ENCODE results near the gene CCDC91.

Gene CCDC91

DNA sequence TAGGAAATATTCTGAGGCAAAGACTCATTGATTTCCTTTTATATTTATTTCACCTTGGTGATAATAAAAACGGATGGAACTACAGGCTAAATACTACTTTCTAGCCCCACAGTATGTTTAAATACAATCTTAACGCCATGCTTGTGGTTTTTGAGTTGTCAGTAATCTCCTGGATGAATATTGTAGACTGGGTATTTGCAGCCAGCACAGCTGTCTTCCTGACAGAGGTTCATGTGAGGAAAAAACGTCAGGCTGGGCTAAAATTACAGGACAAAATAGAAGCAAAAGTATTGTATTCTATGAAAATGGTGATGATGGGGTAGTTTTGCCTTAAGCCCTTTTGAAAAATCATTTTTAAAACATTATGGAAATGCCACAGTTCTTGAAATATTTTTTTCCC is 140.9 kb downstream of the CCDC91 start:
- no peak for DNase-seq (ENCODE audit: low spot score)
- TF ChIP-seq, protein P1, sequence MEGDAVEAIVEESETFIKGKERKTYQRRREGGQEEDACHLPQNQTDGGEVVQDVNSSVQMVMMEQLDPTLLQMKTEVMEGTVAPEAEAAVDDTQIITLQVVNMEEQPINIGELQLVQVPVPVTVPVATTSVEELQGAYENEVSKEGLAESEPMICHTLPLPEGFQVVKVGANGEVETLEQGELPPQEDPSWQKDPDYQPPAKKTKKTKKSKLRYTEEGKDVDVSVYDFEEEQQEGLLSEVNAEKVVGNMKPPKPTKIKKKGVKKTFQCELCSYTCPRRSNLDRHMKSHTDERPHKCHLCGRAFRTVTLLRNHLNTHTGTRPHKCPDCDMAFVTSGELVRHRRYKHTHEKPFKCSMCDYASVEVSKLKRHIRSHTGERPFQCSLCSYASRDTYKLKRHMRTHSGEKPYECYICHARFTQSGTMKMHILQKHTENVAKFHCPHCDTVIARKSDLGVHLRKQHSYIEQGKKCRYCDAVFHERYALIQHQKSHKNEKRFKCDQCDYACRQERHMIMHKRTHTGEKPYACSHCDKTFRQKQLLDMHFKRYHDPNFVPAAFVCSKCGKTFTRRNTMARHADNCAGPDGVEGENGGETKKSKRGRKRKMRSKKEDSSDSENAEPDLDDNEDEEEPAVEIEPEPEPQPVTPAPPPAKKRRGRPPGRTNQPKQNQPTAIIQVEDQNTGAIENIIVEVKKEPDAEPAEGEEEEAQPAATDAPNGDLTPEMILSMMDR (IDR thresholded peaks at IDR 0.05), result no peak
- H3K4me3 ChIP-seq, result no peak overlapping the region
- H3K27ac ChIP-seq, result no peak overlapping the region

DNA sequence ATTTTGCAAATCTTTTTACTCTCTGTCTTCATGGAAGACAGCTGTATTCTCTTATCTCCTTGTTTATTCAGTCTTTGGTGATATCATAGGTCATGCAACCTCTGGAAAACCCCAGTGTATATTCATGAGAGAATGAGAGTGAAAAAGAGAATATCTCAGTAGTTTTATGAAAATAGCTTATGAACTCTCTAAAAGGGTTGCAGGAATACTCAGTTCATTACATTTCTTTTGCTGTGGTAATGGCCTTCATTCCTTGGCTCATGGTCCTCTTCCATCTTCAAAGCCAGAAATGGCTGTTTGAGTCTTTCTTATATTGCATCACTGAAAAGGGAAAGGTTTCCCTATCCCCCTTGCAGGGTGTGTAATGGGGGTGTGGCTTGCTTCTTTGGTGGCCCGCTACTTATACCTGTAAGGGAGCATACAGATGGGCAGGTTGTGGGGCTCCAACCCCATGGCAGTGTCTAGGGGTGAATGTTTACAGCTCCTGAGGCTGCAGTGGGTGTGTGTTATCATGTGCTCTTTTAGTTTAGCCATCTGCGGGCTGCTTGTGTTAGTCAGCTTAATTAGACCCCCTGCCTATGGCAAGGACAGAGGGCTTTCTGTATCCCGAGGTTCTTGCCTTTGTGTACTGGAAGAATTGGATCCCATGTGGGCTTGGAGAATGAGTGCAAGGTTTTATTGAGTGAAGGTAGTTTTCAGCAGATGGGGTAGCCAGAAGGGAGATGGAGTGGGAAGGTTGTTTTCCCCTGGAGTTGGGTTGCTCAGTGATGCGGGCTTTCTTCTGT is 150.2 kb downstream of the CCDC91 start:
- DNase-seq (ENCODE audit: low spot score), result no peak
- TF ChIP-seq, protein P1 (IDR thresholded peaks at IDR 0.05), result no peak

DNA sequence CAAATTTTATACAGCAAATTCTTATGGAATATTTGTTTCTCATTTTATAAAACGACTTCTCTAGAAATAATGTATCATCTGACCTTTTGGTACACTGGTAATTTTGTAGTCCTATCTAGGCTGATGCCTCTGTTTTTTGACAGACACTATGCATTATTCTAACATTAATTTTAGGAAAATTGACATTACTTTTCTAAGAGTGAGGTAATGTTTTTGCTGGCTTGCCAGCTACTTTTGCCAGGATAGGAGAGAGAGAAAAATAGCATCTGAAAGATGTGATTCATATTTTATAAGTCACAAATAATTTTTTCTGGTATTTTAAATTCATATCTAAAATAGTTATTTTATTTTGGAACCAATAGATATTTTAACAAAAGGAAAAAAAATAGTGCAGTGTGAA is 153.5 kb downstream of the CCDC91 start:
- no peak overlapping the region for H3K4me3 ChIP-seq
- no peak overlapping the region for H3K27ac ChIP-seq
- no peak for DNase-seq (ENCODE audit: low spot score)
- TF ChIP-seq, protein P1 (IDR thresholded peaks at IDR 0.05), result no peak

More for the DNA sequence above, 150.2 kb downstream of the CCDC91 start:
- no peak overlapping the region for H3K4me3 ChIP-seq
- no peak overlapping the region for H3K27ac ChIP-seq

DNA sequence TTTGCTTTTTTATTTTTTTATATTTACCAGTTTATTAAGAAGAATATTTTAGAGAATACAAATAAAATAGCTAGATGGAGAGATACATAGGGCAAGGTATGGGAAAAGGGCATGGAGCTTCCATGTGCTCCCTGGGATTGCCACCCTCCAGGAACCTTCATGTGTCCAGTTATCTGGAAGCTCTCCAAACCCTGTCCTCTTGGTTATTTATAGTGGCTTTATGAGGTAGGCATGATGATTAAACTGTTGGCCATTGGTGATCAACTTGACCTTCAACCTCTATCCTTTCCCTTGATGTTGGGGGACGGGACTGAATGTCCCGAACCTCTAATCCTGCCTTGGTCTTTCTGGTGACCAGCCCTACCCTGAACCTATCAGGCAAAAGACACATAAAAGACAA is 156.3 kb downstream of the CCDC91 start:
- TF ChIP-seq, protein P1 (IDR thresholded peaks at IDR 0.05), result no peak

DNA sequence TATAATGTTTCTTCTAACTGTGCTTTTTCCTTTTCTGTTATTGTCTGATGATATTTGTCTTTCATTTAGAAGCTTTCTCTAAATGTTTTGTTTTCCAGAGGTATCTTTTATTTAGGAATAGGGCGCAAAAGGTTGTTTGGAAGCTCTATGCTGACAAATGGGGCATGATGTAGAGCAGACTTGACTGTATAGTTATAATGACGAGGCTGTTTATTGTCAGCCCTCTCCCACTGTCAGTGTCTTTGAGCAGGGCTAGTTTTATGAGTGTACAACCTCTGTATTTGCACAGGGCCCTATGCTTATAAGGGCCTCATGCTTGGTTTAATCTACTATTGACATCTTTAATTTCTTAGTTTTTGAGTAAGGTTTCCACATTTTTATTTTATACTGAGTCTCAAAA is 158.9 kb downstream of the CCDC91 start:
- TF ChIP-seq, protein P1 (IDR thresholded peaks at IDR 0.05), result no peak
- H3K27ac ChIP-seq, result no peak overlapping the region
- DNase-seq (ENCODE audit: low spot score), result no peak
- no peak overlapping the region for H3K4me3 ChIP-seq

More for the DNA sequence above, 156.3 kb downstream of the CCDC91 start:
- Histone ChIP-seq H3K4me3 (no peak overlapping the region), H3K27ac (no peak overlapping the region)
- DNase-seq (ENCODE audit: low spot score), result no peak

DNA sequence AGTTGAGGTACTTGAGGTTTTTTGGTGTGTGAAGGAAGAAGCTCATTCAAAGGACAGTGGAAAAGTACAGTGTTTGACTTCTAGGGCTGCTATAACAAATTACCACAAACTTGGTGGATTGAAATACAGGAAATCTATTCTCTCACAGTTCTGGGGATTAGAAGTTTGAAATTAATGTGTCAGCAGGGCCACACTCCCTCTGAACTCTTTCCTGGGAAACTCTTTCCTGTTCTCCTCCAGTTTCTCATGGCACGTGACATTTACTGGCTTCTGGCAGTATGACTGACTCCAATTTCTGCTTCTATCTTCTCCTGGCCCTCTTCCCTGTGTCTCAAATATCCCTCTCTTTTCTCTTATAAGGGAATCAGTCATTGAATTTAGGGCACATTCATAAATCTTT is 160.2 kb downstream of the CCDC91 start:
- H3K4me3 ChIP-seq, result no peak overlapping the region
- TF ChIP-seq, protein P1 (IDR thresholded peaks at IDR 0.05), result no peak
- no peak for DNase-seq (ENCODE audit: low spot score)
- H3K27ac ChIP-seq, result no peak overlapping the region

DNA sequence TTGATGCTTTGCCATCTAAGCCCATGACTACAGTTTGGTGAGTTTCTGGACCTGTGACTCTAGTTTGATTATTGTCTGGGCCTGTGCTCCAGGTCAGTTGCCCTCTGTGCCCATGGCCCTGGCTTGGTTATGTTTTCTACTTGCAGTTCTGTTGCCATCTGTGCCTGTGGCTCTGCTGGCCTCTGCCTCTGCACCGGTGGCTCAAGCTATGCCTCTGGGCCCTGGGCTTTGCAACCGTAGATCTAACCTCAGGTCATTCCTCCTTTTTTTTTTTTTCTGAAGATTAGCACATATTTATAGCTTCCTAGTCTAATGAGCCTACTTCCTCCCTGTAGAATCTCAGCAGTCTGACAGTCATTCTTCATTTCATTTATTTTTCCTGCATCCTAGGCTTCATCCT is 161.2 kb downstream of the CCDC91 start:
- TF ChIP-seq, protein P1 (IDR thresholded peaks at IDR 0.05), result no peak

More for the DNA sequence above, 161.2 kb downstream of the CCDC91 start:
- no peak for DNase-seq (ENCODE audit: low spot score)
- Histone ChIP-seq H3K4me3 (no peak overlapping the region), H3K27ac (no peak overlapping the region)

Data from coronary artery (tissue), 2 donors.